ENCODE data around the gene MAX. TPM values are rescaled to one million over a fixed set of nuclear protein-coding genes. Genes with fewer than 3 reads are reported as not detected.

The MAX gene
- total and polyA plus RNA-seq, 9 of the 15 experiments (the other 6 are each of a cell fraction or from before 2014, with no cell fraction given) = 15.4 to 96.5 (median 51.6) TPM

DNA sequence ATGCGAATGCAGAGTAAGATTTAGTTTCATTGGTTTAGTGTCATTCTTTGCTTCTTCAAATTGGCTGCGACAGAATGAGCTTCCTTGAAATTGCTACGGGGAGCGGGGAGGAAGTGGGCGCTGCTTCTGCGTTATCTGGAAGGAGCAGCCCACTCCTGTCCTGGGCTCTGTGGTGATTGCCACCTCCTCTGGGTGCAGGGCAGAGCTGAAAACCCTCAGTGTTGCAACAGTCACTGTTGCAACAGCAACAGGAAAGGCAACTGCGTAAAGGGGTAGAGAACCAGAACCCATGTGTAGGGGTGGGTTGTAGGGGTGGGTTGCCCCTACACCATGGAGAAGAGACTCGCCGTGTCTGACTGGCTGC lies 57.7 kb downstream of the MAX start (continued):
- no peak for TF ChIP-seq ETS2 (tag; IDR thresholded peaks at IDR 0.05; ENCODE audit: borderline replicate concordance, poor library complexity, severe bottlenecking)
- TF ChIP-seq MYBL2 (IDR thresholded peaks at IDR 0.05; ENCODE audit: low read depth) = no peak
- no peak for TF ChIP-seq MYBL2 (CRISPR knock-in tag; IDR thresholded peaks at IDR 0.05; ENCODE audit: borderline replicate concordance)
- TF ChIP-seq, protein P1, sequence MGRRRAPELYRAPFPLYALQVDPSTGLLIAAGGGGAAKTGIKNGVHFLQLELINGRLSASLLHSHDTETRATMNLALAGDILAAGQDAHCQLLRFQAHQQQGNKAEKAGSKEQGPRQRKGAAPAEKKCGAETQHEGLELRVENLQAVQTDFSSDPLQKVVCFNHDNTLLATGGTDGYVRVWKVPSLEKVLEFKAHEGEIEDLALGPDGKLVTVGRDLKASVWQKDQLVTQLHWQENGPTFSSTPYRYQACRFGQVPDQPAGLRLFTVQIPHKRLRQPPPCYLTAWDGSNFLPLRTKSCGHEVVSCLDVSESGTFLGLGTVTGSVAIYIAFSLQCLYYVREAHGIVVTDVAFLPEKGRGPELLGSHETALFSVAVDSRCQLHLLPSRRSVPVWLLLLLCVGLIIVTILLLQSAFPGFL (CRISPR knock-in tag; IDR thresholded peaks at IDR 0.05) = no peak
- TF ChIP-seq, protein P2, sequence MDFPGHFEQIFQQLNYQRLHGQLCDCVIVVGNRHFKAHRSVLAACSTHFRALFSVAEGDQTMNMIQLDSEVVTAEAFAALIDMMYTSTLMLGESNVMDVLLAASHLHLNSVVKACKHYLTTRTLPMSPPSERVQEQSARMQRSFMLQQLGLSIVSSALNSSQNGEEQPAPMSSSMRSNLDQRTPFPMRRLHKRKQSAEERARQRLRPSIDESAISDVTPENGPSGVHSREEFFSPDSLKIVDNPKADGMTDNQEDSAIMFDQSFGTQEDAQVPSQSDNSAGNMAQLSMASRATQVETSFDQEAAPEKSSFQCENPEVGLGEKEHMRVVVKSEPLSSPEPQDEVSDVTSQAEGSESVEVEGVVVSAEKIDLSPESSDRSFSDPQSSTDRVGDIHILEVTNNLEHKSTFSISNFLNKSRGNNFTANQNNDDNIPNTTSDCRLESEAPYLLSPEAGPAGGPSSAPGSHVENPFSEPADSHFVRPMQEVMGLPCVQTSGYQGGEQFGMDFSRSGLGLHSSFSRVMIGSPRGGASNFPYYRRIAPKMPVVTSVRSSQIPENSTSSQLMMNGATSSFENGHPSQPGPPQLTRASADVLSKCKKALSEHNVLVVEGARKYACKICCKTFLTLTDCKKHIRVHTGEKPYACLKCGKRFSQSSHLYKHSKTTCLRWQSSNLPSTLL (IDR thresholded peaks at IDR 0.05) = no peak
- peak; percentile 77 for TF ChIP-seq SMAD4 (CRISPR knock-in tag; conservative IDR thresholded peaks at IDR 0.05)
- TF ChIP-seq FOXJ3 (CRISPR knock-in tag; IDR thresholded peaks at IDR 0.05) = no peak
- TF ChIP-seq, protein P3, sequence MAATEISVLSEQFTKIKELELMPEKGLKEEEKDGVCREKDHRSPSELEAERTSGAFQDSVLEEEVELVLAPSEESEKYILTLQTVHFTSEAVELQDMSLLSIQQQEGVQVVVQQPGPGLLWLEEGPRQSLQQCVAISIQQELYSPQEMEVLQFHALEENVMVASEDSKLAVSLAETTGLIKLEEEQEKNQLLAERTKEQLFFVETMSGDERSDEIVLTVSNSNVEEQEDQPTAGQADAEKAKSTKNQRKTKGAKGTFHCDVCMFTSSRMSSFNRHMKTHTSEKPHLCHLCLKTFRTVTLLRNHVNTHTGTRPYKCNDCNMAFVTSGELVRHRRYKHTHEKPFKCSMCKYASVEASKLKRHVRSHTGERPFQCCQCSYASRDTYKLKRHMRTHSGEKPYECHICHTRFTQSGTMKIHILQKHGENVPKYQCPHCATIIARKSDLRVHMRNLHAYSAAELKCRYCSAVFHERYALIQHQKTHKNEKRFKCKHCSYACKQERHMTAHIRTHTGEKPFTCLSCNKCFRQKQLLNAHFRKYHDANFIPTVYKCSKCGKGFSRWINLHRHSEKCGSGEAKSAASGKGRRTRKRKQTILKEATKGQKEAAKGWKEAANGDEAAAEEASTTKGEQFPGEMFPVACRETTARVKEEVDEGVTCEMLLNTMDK (IDR thresholded peaks at IDR 0.05; ENCODE audit: borderline replicate concordance, insufficient read depth, low read depth, low read length, poor library complexity, severe bottlenecking) = no peak
- peak; percentile 48 for TF ChIP-seq CTBP1 (IDR thresholded peaks at IDR 0.05; ENCODE audit: borderline replicate concordance)
- no peak for TF ChIP-seq ZNF253 (CRISPR knock-in tag; conservative IDR thresholded peaks at IDR 0.05)
- peak; percentile 85 for TF ChIP-seq ZFP36 (IDR thresholded peaks at IDR 0.05; ENCODE audit: low read depth, low read length, partially characterized antibody)
- TF ChIP-seq TSC22D4 (tag; IDR thresholded peaks at IDR 0.05) = no peak
- TF ChIP-seq, protein P4, sequence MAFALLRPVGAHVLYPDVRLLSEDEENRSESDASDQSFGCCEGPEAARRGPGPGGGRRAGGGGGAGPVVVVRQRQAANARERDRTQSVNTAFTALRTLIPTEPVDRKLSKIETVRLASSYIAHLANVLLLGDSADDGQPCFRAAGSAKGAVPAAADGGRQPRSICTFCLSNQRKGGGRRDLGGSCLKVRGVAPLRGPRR (CRISPR knock-in tag; IDR thresholded peaks at IDR 0.05) = no peak
- no peak for TF ChIP-seq SRSF1 (IDR thresholded peaks at IDR 0.05; ENCODE audit: low read depth, low read length)
- TF ChIP-seq, protein P5, sequence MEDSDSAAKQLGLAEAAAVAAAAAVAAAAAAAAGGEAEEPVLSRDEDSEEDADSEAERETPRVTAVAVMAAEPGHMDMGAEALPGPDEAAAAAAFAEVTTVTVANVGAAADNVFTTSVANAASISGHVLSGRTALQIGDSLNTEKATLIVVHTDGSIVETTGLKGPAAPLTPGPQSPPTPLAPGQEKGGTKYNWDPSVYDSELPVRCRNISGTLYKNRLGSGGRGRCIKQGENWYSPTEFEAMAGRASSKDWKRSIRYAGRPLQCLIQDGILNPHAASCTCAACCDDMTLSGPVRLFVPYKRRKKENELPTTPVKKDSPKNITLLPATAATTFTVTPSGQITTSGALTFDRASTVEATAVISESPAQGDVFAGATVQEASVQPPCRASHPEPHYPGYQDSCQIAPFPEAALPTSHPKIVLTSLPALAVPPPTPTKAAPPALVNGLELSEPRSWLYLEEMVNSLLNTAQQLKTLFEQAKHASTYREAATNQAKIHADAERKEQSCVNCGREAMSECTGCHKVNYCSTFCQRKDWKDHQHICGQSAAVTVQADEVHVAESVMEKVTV (CRISPR knock-in tag; IDR thresholded peaks at IDR 0.05) = no peak
- no peak for TF ChIP-seq TEAD2 (tag; IDR thresholded peaks at IDR 0.05)
- TF ChIP-seq ZNF589 (CRISPR knock-in tag; IDR thresholded peaks at IDR 0.05; ENCODE audit: low read depth) = 0 out of 2 replicates have a peak, but pooled peaks have one; percentile 75
- TF ChIP-seq, protein P6, sequence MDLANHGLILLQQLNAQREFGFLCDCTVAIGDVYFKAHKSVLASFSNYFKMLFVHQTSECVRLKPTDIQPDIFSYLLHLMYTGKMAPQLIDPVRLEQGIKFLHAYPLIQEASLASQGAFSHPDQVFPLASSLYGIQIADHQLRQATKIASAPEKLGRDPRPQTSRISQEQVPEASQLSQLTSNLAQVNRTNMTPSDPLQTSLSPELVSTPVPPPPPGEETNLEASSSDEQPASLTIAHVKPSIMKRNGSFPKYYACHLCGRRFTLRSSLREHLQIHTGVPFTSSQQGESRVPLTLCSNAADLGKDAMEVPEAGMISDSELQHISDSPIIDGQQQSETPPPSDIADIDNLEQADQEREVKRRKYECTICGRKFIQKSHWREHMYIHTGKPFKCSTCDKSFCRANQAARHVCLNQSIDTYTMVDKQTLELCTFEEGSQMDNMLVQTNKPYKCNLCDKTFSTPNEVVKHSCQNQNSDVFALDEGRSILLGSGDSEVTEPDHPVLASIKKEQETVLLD (IDR thresholded peaks at IDR 0.05) = 0 out of 2 replicates have a peak, but pooled peaks have one; percentile 42

Measured in K562 (cell line).